Measurements from ENCODE around the gene KIZ.
"Not testable (repeated sequence)": the region's sequence is repeated elsewhere in the genome, so short reads cannot be mapped to it uniquely, and the experiment has no call there.

- TF ChIP-seq CTCF (conservative IDR thresholded peaks at IDR 0.05; ENCODE audit: low read depth, low read length); CHD1 (IDR thresholded peaks at IDR 0.05; ENCODE audit: low read depth, low read length); POLR2A (IDR thresholded peaks at IDR 0.05; ENCODE audit: low read depth, low read length); MAZ (IDR thresholded peaks at IDR 0.05; ENCODE audit: borderline replicate concordance, low read depth, low read length); MXI1 (IDR thresholded peaks at IDR 0.05; ENCODE audit: borderline replicate concordance, low read depth, low read length); BHLHE40 (IDR thresholded peaks at IDR 0.05; ENCODE audit: low read depth, low read length); RAD21 (IDR thresholded peaks at IDR 0.05; ENCODE audit: low read length); USF2 (IDR thresholded peaks at IDR 0.05; ENCODE audit: low read depth, low read length); RFX5 (IDR thresholded peaks at IDR 0.05; ENCODE audit: low read depth, low read length); SMC3 (IDR thresholded peaks at IDR 0.05; ENCODE audit: low read depth, low read length); MAFK (IDR thresholded peaks at IDR 0.05; ENCODE audit: low read depth, low read length); CEBPB (IDR thresholded peaks at IDR 0.05; ENCODE audit: low read depth, low read length); RCOR1 (IDR thresholded peaks at IDR 0.05; ENCODE audit: insufficient replicate concordance, low read length): not testable (repeated sequence)
Observed at GRCh38 chr20:21168061-21168460, 42.2 kb downstream of the KIZ start.

All from IMR-90 (cell line).